Measurements from ENCODE around the gene TTC28.

GRCh38 chr22:28454431-28455064 is 225.1 kb downstream of the TTC28 start:
- TF ChIP-seq, protein P1, sequence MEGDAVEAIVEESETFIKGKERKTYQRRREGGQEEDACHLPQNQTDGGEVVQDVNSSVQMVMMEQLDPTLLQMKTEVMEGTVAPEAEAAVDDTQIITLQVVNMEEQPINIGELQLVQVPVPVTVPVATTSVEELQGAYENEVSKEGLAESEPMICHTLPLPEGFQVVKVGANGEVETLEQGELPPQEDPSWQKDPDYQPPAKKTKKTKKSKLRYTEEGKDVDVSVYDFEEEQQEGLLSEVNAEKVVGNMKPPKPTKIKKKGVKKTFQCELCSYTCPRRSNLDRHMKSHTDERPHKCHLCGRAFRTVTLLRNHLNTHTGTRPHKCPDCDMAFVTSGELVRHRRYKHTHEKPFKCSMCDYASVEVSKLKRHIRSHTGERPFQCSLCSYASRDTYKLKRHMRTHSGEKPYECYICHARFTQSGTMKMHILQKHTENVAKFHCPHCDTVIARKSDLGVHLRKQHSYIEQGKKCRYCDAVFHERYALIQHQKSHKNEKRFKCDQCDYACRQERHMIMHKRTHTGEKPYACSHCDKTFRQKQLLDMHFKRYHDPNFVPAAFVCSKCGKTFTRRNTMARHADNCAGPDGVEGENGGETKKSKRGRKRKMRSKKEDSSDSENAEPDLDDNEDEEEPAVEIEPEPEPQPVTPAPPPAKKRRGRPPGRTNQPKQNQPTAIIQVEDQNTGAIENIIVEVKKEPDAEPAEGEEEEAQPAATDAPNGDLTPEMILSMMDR (IDR thresholded peaks at IDR 0.05), result no peak
- no peak for TF ChIP-seq POLR2A (IDR thresholded peaks at IDR 0.05)

Measured in uterus (tissue), 2 donors.